Neural cell (in vitro differentiated cells): ENCODE measurements around the gene ECE1. TPM values are rescaled to one million over a fixed set of nuclear protein-coding genes. Genes with fewer than 3 reads are reported as not detected.

ENCODE experiments used
- H2AFZ ChIP-seq: fragments of 200-600, 300-800 bp; sonication (generic), shearing (Covaris generic); 2 replicates; pipeline ENCODE4 v1.6.0; 2014; ENCODE audit warnings: low read depth, mild to moderate bottlenecking, antibody characterized with exemption, low read length, moderate library complexity
- H3F3A ChIP-seq: fragments of 200-600 bp; shearing (Covaris generic); 2 replicates; pipeline ENCODE4 v1.6.1; 2016; ENCODE audit warnings: mild to moderate bottlenecking, moderate library complexity, mixed read lengths, antibody characterized with exemption, low read length; ENCODE audit not compliant: insufficient read depth, poor library complexity, severe bottlenecking
- H3K27ac ChIP-seq: fragments of 200-600, 300-800 bp; sonication (generic), shearing (Covaris generic); 2 replicates; pipeline ENCODE4 v1.5.1; 2014; ENCODE audit warnings: mild to moderate bottlenecking, low read length, moderate library complexity
- H3K27me3 ChIP-seq: fragments of 300-800, 200-600 bp; sonication (generic), shearing (Covaris generic); 2 replicates; pipeline ENCODE4 v1.6.0; 2014; ENCODE audit warnings: mild to moderate bottlenecking, low read depth, low read length, moderate library complexity; ENCODE audit not compliant: insufficient read depth
- H3K36me3 ChIP-seq: fragments of 300-800, 200-600 bp; sonication (generic), shearing (Covaris generic); 2 replicates; pipeline ENCODE4 v1.5.1; 2014; ENCODE audit warnings: mild to moderate bottlenecking, antibody characterized with exemption, low read length, moderate library complexity; ENCODE audit not compliant: insufficient read depth
- H3K4me2 ChIP-seq: fragments of 300-800, 200-600 bp; sonication (generic), shearing (Covaris generic); 2 replicates; pipeline ENCODE4 v1.6.0; 2014; ENCODE audit warnings: mild to moderate bottlenecking, low read length
- H3K4me3 ChIP-seq: fragments of 300-800, 200-600 bp; sonication (generic), shearing (Covaris generic); 2 replicates; pipeline ENCODE4 v1.5.1; 2014; ENCODE audit warnings: mild to moderate bottlenecking, low read length, moderate library complexity
- H3K79me2 ChIP-seq: fragments of 200-600 bp; shearing (Covaris generic); replicated peaks from 2 replicates; pipeline ENCODE4 v1.6.0; 2014; ENCODE audit warnings: mild to moderate bottlenecking, low read length, moderate library complexity; ENCODE audit not compliant: insufficient read depth
- H3K9ac ChIP-seq: fragments of 300-800, 200-600 bp; sonication (generic), shearing (Covaris generic); 2 replicates; pipeline ENCODE4 v1.6.1; 2016; ENCODE audit warnings: mild to moderate bottlenecking, low read length, mixed read lengths
- H3K9me2 ChIP-seq: fragments of 200-600 bp; shearing (Covaris generic); 2 replicates; pipeline ENCODE4 v1.6.1; 2016; ENCODE audit warnings: mild to moderate bottlenecking, low read length, mixed read lengths; ENCODE audit not compliant: insufficient read depth
- H3K9me3 ChIP-seq: fragments of 200-600, 300-800 bp; sonication (generic), shearing (Covaris generic); 2 replicates; pipeline ENCODE4 v1.6.1; 2016; ENCODE audit warnings: mild to moderate bottlenecking, mixed run types, low read length, moderate library complexity, mixed read lengths
- H4K20me1 ChIP-seq: fragments of 200-600 bp; shearing (Covaris generic); 2 replicates; pipeline ENCODE4 v1.6.1; 2016; ENCODE audit warnings: mild to moderate bottlenecking, mixed run types; ENCODE audit not compliant: insufficient read depth
- EP300 ChIP-seq: fragments of 450-650 bp; conservative IDR thresholded peaks from 2 replicates; pipeline ENCODE4 v1.6.1; 2014; ENCODE audit warnings: antibody characterized with exemption, mild to moderate bottlenecking, moderate library complexity; ENCODE audit not compliant: poor library complexity, severe bottlenecking
- EZH2 ChIP-seq: fragments of 200-600, 300-800 bp; shearing (Covaris generic), sonication (generic); IDR thresholded peaks from 2 replicates; pipeline ENCODE4 v1.6.1; 2014; ENCODE audit warnings: antibody characterized with exemption, low read length, borderline replicate concordance, mild to moderate bottlenecking; ENCODE audit not compliant: insufficient read depth, poor library complexity, severe bottlenecking
- MXI1 ChIP-seq: fragments of 450-650 bp; conservative IDR thresholded peaks from 2 replicates; pipeline ENCODE4 v1.6.1; 2014; ENCODE audit warnings: antibody characterized with exemption, mild to moderate bottlenecking; ENCODE audit not compliant: poor library complexity, severe bottlenecking
- POLR2AphosphoS5 ChIP-seq: IDR thresholded peaks from 2 replicates; pipeline ENCODE4 v1.6.1; 2012
- RAD21 ChIP-seq: fragments of 450-650 bp; conservative IDR thresholded peaks from 2 replicates; pipeline ENCODE4 v1.6.1; 2014; ENCODE audit warnings: antibody characterized with exemption, mild to moderate bottlenecking, moderate library complexity
- REST ChIP-seq: IDR thresholded peaks from 2 replicates; pipeline ENCODE4 v1.6.1; 2012; ENCODE audit warnings: borderline replicate concordance
- SMC3 ChIP-seq: fragments of 450-650 bp; conservative IDR thresholded peaks from 2 replicates; pipeline ENCODE4 v1.6.1; 2014; ENCODE audit warnings: antibody characterized with exemption, mild to moderate bottlenecking, moderate library complexity; ENCODE audit not compliant: poor library complexity
- TAF1 ChIP-seq: IDR thresholded peaks from 2 replicates; pipeline ENCODE4 v1.6.1; 2012; ENCODE audit warnings: low read depth
- polyA plus RNA-seq: library from polyadenylated mRNA; depleted of rRNA; stranded (reverse); fragments of >200 nt; gene quantifications from 2 replicates; pipeline ENCODE4 v1.2.3, GENCODE V29; 2014
- TF ChIP-seq, protein P1 (sequence below): fragments of 450-650 bp; IDR thresholded peaks from 2 replicates; pipeline ENCODE4 v1.5.1; 2014; ENCODE audit warnings: antibody characterized with exemption, mild to moderate bottlenecking, moderate library complexity; ENCODE audit not compliant: poor library complexity, severe bottlenecking

Gene ECE1
- polyA plus RNA-seq, 1 donor from 2014 or later: 7.8 TPM

GRCh38 chr1:21292984-21293536 is 2.8 kb upstream of the ECE1 start:
- peaks cover 13% of the 10 kb centered on the region for H3K27me3 ChIP-seq
- no peaks in the 10 kb centered on the region for H3K36me3 ChIP-seq
- H3K9me2 ChIP-seq: no peaks in the 10 kb centered on the region
- no peak overlapping the region for H3K9ac ChIP-seq
- no peaks in the 10 kb centered on the region for H3K9me3 ChIP-seq
- H3K4me3 ChIP-seq: no peak overlapping the region
- no peaks in the 10 kb centered on the region for H3K79me2 ChIP-seq
- H3F3A ChIP-seq: no peaks in the 10 kb centered on the region
- no peak overlapping the region for H2AFZ ChIP-seq
- H3K27ac ChIP-seq: no peak overlapping the region
- H4K20me1 ChIP-seq: no peaks in the 10 kb centered on the region
- TF ChIP-seq RAD21: no peak
- no peak overlapping the region for H3K4me2 ChIP-seq

DNA sequence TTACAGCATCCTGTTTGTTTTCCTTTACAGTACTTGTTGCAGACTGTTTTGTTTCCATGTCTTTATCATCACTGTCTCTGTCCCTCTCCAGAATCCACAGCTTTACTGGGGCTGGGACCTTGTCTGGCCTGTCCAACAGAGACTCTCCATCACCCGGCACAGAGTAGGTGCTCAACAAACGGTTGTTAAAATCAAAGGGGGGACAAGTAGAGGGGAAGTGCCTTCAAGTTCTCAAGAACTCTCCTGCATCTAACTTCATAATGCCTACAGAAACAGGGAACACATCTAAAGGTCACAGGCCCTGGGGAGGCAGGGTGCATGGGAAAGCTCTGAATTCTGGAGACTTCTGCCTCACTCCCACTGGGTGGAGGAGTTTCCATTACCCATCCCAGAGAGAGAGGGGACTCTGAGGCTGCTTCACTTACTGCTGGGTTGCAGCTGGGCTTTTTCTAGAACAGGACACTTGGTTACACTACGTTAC is 2.3 kb upstream of the ECE1 start:
- TF ChIP-seq, protein P1, sequence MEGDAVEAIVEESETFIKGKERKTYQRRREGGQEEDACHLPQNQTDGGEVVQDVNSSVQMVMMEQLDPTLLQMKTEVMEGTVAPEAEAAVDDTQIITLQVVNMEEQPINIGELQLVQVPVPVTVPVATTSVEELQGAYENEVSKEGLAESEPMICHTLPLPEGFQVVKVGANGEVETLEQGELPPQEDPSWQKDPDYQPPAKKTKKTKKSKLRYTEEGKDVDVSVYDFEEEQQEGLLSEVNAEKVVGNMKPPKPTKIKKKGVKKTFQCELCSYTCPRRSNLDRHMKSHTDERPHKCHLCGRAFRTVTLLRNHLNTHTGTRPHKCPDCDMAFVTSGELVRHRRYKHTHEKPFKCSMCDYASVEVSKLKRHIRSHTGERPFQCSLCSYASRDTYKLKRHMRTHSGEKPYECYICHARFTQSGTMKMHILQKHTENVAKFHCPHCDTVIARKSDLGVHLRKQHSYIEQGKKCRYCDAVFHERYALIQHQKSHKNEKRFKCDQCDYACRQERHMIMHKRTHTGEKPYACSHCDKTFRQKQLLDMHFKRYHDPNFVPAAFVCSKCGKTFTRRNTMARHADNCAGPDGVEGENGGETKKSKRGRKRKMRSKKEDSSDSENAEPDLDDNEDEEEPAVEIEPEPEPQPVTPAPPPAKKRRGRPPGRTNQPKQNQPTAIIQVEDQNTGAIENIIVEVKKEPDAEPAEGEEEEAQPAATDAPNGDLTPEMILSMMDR: no peak
- TF ChIP-seq EZH2 (no peak), SMC3 (no peak), EP300 (no peak), MXI1 (no peak), RAD21 (no peak), REST (no peak), TAF1 (no peak), POLR2AphosphoS5 (no peak)
- Histone ChIP-seq H2AFZ (no peak overlapping the region), H3K36me3 (no peaks in the 10 kb centered on the region), H3K9ac (no peak overlapping the region), H3K4me3 (no peak overlapping the region), H3K9me3 (no peaks in the 10 kb centered on the region), H3K9me2 (no peaks in the 10 kb centered on the region), H3K27ac (no peak overlapping the region), H4K20me1 (no peaks in the 10 kb centered on the region), H3K4me2 (no peak overlapping the region), H3K79me2 (no peaks in the 10 kb centered on the region), H3F3A (no peaks in the 10 kb centered on the region), H3K27me3 (peaks cover 13% of the 10 kb centered on the region)

GRCh38 chr1:21291964-21292363 is 1.7 kb upstream of the ECE1 start:
- TF ChIP-seq, protein P1: no peak
- no peak for TF ChIP-seq EP300
- no peak for TF ChIP-seq POLR2AphosphoS5
- no peak for TF ChIP-seq SMC3
- TF ChIP-seq EZH2: no peak
- TF ChIP-seq MXI1: no peak
- TF ChIP-seq TAF1: no peak
- Histone ChIP-seq H2AFZ (no peak overlapping the region), H4K20me1 (no peaks in the 10 kb centered on the region), H3K9me2 (no peaks in the 10 kb centered on the region), H3K27ac (no peak overlapping the region), H3K27me3 (peaks cover 13% of the 10 kb centered on the region), H3F3A (no peaks in the 10 kb centered on the region), H3K36me3 (no peaks in the 10 kb centered on the region), H3K79me2 (no peaks in the 10 kb centered on the region), H3K9ac (no peak overlapping the region), H3K9me3 (no peaks in the 10 kb centered on the region), H3K4me2 (no peak overlapping the region), H3K4me3 (no peak overlapping the region)
